ENCODE data around the gene ACP4.
A peak's percentile ranks its signal among the peaks of the same experiment; 100 is the strongest.
"Not testable (repeated sequence)": the region's sequence is repeated elsewhere in the genome, so short reads cannot be mapped to it uniquely, and the experiment has no call there.

The ACP4 gene, protein sequence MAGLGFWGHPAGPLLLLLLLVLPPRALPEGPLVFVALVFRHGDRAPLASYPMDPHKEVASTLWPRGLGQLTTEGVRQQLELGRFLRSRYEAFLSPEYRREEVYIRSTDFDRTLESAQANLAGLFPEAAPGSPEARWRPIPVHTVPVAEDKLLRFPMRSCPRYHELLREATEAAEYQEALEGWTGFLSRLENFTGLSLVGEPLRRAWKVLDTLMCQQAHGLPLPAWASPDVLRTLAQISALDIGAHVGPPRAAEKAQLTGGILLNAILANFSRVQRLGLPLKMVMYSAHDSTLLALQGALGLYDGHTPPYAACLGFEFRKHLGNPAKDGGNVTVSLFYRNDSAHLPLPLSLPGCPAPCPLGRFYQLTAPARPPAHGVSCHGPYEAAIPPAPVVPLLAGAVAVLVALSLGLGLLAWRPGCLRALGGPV
- total RNA-seq: 0 reads per million in 4 donors

DNA sequence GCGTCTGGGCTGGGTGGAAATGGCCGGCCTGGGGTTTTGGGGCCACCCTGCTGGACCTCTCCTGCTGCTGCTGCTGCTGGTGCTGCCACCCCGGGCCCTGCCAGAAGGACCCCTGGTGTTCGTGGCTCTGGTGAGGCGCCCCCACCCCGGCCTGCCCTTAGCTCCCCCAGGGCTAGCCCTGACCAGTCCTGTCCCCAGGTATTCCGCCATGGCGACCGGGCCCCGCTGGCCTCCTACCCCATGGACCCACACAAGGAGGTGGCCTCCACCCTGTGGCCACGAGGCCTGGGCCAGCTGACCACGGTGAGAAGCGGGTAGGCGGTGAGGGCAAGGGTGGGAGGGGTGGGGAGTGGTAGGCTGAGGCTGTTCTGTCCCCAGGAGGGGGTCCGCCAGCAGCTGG lies at the start of gene ACP4:
Gene ACP4, plus strand, starts transcription at position 20 of the 400 bp plus-strand sequence. Its CDS starts 0 bp downstream, at position 20.
- no peak for DNase-seq

DNA sequence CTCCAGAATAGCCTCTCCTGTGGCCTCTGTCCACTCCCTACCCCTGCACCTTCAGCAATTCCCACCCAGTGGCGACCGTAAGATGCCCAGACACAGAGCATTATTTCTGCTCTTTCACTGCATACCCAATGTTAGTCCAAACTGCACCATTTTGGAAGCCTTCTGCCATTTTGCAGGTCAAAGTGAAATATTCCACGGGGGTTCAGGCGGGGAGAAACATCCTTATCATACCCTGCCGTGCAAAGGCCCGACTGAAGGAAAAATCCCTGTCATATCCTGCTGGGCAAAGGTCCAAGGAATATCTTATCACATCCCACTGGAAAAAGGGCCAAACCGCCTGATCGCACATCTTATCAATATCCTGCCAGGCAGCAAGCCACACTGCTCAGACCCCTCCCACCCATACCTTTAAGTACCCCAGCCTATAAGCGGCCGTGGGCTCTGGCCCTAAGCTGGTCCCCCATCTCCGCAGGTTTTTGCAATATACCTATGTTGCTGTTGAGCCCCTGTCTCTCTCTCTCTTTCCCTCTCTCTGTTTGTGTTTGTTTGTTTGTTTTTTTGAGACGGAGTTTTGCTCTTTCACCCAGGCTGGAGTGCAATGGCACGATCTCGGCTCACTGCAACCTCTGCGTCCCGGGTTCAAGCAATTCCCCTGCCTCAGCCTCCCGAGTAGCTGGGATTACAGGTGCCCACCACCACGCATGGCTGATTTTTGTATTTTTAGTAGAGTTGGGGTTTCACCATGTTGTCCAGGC lies 48.9 kb upstream of the ACP4 start:
- no peak for DNase-seq

DNA sequence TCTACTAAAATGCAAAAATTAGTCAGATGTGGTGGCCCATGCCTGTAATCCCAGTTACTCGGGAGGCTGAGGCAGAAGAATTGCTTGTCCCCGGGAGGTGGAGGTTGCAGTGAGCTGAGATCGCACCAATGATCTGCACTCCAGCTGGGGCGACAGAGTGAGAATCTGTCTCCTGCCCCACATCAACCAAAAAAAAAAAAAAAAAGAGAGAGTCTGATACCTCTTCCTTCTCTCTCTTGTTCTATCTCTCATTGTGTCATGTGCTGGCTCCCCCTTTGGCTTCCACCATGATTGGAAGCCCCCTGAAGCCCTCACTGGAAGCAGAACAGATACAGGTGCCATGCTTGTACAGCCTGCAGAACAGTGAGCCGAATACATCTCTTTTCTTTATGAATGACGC lies 46.7 kb upstream of the ACP4 start:
- DNase-seq: no peak

DNA sequence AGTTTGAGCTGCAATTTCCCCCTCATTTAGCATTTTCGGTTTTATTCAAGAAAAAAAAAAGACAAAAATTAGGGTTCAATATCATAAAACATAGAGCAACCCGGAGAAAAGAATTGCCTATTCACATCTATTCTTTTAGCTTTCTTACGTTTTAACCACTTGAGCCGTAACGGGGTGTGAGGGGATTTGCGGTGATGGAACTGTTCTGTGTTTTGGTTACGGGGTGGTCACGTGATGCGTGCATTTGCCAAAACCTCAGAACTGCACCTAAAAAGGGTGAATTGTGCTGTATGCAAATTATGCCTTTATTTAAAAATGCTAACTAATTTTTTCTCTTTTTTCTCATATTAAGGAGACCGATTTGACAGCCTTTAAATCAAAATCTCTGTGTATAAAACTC lies 45.0 kb upstream of the ACP4 start:
- no peak for DNase-seq

DNA sequence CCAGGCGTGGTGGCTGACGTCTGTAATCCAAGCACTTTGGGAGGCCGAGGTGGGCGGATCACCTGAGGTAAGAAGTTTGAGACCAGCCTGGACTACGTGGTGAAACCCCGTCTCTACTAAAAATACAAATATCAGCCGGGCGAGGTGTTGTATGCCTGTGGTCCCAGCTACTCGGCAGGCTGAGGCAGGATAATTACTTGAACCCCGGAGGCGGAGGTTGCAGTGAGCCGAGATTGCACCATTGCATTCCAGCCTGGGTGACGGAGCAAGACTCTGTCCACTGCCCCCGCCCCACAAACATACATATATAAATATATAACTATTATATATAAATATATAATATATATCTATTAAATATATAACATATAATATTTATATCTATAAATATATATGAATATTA lies 43.1 kb upstream of the ACP4 start:
- DNase-seq: not testable (repeated sequence)

DNA sequence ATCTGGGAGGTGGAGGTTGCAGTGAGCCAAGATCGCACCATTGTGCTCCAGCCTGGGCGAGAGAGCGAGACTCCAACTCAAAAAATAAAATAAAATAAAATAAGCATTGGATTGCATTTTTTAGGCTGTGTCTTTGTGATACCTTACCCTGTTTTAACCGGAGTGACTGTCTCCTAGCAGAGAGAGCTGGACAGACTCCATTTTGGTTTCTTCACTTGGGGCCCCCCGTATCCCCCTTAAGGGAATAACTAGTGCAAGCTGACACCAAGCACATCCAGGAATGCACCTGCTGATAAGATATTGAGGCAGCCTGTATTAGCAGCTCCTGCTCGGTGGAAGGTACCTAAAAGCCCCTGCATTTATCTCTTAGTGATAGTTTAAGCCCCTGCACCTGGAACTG lies 40.7 kb upstream of the ACP4 start:
- DNase-seq: no peak

DNA sequence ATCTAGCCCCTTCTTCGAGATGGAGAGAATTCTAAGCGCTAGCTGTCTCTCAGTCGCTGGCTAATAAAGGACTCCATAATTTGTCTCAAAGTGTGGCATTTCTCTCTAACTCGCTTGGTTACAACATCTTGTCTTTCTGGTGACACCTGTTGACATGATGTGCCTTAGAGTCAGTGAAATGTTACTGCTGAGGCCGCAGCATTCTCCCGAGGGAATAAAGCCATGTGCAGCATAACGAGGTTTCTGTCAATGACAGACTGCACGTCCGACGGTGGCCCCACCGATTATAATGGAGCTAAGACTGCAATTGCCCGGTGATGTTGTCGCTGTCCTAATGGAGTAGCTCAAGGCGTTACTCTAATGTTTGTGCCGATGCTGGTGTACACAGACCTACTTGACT lies 40.2 kb upstream of the ACP4 start:
- DNase-seq: no peak

DNA sequence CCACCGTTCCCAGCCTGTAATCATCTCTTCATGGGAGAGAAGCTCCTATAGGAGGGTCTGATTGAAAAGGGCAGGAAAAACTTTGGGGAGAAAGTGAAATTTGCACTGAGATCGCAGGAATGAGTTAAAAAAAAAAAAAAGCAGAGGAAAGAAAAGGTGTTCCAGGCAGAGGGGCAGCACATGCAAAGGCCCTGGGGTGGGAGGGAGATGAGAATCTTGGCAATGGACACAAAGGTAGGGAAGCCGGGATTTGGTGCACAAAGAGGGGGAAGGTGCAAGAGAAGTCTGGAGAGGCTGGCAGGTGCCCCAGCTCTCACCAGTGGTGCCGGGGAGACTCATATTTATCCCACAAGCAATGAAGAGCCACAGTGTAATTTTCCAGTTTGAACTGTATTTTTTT lies 36.3 kb upstream of the ACP4 start:
- no peak for DNase-seq

DNA sequence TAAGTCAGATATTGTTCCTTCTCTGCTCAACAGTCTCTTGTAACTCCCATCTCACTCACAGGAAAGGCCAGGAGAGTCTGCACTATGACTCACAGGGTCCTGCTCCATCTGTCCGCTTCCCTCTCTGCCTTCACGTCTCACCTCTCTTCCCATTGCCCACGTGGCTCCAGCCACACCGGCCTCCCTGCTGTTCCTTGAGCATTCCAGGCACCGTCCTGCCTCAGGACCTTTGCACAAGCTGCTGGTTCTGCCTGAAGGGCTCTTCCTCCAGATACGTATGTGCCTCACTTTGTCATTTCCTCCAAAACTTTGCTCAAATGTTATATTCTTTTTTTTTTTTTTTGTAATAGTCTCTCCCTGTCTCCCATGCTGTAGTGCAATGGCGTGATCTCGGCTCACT lies 34.0 kb upstream of the ACP4 start:
- not testable (repeated sequence) for DNase-seq

DNA sequence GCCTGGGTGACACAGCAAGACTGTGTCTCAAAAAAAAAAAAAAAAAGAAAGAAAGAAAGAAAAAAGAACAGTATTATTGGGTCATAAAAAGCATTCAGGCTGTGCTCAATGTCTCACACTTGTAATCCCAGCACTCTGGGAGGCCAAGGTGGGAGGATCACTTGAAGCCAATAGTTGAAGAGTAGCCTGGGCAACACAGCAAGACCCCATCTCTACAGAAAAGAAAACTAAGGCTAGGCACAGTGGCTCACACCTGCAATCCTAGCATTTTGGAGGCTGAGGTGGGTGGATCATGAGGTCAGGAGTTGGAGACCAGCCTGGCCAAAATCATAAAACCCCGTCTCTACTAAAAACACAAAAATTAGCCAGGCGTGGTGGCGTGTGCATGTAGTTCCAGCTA lies 32.6 kb upstream of the ACP4 start:
- DNase-seq: not testable (repeated sequence)

DNA sequence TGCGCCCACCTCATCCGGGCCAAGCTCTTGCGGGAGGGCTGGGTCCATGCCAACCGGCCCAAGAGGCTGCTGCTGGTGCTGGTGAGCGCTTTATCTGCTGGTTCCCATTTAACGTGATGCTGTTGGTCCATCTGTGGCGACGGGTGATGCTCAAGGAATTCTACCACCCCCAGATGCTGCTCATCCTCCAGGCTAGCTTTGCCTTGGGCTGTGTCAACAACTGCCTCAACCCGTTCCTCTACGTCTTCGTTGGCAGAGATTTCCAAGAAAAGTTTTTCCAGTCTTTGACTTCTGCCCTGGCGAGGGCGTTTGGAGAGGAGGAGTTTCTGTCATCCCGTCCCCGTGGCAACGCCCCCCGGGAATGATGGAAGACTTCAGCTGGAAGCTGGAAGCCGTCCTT lies 31.1 kb upstream of the ACP4 start:
- not testable (repeated sequence) for DNase-seq

DNA sequence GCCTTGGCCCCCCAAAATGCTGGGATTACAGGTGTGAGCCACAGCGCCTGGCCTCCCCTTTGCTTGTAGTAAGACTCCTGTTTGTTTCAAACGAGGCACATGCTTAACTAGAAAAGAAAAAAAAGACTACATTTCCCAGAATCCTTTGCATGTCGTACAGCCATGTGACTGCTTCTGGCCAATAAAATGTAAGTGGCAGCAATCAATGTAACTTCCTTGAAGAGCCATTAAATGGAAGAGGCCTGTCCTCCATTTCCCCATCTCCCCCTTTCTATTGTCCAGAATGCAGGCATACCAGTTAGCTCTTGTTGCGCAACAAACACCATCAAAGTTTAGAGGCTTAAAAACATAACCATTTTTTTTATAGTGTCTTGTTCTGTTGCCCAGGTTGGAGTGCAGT lies 30.3 kb upstream of the ACP4 start:
- DNase-seq: peak in 1 of 5 donors; percentile 8

DNA sequence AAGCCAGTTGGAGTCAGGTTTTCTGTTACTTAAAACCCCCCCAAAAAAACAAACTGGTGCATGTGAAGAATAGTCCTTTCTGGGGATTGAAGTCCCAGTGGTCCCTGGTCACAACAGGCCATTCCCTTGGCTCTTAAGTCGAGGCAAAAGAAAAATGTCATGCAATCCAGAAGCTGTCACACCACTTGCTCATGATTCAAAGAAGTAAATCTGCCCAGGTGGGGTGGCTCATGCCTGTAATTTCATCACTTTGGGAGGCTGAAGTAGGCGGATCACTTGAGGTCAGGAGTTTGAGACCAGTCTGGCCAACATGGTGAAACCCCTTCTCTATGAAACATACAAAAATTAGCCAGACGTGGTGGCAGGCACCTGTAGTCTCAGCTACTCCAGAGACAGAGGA lies 28.7 kb upstream of the ACP4 start:
- DNase-seq: not testable (repeated sequence)

DNA sequence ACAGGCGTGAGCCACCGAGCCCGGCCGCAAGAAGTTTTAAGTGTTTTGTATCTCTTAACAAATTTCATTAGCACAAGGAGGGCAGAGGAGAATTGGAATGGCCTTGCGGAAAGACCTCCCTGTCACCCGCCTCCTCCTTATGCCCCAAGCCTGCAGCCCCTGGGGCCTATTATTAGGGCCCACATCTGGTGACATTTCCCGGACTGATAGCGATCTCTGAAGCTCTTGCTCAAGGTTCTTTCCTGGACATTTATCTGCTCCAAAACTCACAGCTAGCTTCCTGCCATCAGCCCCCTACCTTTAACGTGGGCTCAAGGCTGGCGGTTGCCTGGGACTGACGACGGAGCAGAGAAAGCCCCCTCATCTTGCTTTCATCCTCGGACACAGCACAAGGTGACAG lies 26.7 kb upstream of the ACP4 start:
- DNase-seq: not testable (repeated sequence)

DNA sequence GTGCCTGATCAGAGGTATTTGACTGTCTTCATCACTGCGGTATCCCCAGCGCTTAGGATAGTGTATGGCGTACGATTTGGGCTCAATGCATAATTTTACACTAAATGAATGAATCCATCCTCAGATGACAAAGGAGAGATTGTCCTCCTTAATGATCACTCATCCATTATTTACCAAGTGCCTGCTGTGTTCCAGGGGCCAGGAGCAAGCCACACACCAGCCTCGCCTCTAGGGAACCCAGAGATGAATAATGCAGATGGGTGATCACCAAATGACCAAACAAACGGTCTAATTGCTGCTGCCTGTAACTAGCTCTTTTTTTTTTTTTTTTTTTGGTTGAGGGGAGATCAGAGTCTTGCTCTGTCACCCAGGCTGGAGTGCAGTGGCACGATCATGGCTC lies 25.8 kb upstream of the ACP4 start:
- no peak for DNase-seq

DNA sequence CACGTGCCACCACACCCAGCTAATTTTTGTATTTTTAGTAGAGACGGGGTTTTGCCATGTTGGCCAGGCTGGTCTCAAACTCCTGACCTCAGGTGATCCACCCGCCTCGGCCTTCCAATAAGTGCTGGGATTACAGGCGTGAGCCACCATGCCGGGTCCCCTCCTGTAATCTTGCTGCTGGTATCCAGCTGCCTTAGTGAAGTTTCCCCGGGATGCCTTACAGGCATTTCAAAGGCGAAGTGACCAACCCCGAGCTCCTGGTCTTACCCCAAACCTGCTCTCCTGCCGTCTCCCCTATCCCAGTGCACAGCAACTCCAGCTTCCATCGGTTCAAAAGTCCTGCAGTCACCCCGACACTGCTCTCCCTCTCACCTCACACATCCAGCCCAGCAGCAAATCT lies 23.5 kb upstream of the ACP4 start:
- DNase-seq: not testable (repeated sequence)

DNA sequence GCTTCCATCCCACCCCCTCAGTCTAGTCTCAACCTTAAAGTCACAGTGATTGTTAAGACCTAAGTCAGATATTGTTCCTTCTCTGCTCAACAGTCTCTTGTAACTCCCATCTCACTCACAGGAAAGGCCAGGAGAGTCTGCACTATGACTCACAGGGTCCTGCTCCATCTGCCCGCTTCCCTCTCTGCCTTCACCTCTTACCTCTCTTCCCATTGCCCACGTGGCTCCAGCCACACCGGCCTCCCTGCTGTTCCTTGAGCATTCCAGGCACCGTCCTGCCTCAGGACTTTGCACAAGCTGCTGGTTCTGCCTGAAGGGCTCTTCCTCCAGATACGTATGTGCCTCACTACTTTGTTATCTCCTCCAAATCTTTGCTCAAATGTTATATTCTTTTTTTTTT lies 23.0 kb upstream of the ACP4 start:
- not testable (repeated sequence) for DNase-seq

DNA sequence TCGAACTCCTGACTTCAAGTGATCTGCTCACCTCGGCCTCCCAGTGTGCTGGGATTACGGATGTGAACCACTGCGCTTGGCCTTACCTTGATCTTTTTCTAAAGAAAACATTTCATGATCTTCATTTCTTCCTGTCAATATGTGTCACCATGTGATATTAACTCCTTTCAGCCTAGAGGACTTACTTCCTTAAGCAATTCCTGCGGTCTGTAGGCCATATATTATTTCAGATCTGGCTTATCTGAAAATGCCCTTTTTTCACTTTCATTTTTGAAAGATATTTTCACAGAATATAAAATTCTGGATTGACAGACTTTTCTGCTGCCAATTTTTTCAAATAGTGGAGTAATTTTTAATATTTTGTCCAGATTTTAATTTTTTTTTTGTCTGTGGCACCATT lies 21.9 kb upstream of the ACP4 start:
- no peak for DNase-seq

DNA sequence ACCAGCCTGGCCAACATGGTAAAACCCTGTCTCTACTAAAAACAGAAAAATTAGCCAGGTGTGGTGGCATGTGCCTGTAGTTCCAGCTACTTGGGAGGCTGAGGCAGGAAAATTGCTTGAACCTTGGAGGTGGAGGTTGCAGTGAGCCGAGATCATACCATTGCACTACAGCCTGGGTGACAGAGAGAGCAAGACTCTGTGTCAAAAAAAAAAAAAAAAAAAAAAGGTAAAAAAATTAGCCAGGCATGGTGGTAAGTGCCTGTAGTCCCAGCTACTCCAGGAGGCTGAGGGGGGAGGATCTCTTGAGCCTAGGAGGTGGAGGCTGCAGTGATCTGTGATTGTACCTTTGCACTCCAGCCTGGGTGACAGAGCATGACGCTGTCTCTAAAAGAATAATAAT lies 20.1 kb upstream of the ACP4 start, which contains the start of gene GPR32:
Gene GPR32, plus strand, starts transcription at position 301 of the 400 bp plus-strand sequence. CDS start 137 bp downstream, outside the sequence.
- DNase-seq: not testable (repeated sequence)

DNA sequence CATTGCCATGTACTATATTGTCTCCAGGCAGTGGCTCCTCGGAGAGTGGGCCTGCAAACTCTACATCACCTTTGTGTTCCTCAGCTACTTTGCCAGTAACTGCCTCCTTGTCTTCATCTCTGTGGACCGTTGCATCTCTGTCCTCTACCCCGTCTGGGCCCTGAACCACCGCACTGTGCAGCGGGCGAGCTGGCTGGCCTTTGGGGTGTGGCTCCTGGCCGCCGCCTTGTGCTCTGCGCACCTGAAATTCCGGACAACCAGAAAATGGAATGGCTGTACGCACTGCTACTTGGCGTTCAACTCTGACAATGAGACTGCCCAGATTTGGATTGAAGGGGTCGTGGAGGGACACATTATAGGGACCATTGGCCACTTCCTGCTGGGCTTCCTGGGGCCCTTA lies 19.3 kb upstream of the ACP4 start:
- no peak for DNase-seq

DNA sequence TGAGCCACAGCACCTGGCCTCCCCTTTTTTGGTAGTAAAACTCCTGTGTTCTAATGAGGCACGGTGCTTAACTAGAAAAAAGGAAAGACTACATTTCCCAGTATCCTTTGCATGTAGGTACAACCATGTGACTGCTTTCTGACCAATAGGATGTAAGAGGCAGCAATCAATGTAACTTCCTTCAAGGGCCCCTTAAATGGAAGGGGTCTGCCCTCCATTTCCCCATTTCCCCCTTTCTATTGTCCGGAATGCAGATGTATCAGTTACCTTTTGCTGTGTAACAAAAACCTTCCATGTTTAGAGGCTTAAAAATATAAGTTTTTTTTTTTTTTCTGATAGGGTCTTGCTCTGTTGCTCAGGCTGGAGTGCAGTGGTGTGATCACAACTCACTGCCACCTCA lies 17.7 kb upstream of the ACP4 start:
- peak in 1 of 5 donors; percentile 23 for DNase-seq

DNA sequence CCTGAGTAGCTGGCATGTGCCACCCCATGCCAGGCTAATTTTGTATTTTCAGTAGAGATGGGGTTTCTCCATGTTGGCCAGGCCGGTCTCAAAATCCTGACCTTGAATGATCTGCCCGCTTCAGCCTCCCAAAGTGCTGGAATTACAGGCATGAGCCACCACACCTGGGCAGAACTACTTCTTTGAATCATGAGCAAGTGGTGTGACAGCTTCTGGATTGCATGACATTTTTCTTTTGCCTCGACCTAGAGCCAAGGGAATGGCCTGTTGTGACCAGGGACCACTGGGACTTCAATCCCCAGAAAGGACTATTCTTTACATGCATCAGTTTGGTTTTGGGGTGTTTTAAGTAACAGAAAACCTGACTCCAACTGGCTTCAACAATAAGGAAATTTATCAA lies 17.3 kb upstream of the ACP4 start:
- not testable (repeated sequence) for DNase-seq

DNA sequence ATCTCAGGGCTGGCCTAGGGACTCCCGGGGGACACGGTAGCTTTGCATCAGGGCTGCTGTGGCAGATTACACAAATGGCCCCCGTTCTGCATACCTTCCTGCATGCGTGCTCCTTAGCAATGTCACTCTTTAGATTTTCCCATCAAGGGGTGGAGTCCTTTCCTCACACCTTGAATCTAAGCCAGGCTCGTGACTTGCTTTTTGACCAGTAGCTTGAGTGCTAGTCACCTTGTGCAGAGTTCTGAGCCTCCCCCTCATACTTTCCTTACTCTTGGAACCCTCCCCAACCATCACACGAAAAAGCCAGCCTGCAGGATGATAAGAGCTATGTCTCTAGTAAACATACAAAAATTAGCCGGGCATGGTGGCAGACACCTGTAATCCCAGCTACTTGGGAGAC lies 16.8 kb upstream of the ACP4 start:
- not testable (repeated sequence) for DNase-seq

DNA sequence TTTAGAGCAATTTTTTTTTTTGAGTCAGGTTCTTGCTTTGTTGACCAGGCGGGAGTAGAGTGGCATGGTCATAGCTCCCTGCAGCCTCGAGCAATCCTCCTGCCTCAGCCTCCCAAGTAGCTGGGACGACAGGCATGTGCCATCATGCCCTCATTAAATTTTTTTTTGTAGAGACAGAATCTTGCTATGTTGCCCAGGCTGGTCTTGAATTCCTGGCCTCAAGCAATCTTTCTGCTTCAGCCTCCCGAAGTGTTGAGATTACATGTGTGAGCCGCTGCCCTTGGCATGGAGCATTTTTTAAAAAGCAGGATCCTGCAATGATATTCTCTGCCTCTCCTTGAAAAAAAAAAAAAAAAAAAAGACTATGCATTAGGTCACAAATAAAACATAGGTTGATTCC lies 14.1 kb upstream of the ACP4 start:
- DNase-seq: no peak

Data from T-helper 1 cell (primary cell).